ENCODE measurements around the gene E2F2.
"Not testable (repeated sequence)": the region's sequence is repeated elsewhere in the genome, so short reads cannot be mapped to it uniquely, and the experiment has no call there.

Gene E2F2

DNA sequence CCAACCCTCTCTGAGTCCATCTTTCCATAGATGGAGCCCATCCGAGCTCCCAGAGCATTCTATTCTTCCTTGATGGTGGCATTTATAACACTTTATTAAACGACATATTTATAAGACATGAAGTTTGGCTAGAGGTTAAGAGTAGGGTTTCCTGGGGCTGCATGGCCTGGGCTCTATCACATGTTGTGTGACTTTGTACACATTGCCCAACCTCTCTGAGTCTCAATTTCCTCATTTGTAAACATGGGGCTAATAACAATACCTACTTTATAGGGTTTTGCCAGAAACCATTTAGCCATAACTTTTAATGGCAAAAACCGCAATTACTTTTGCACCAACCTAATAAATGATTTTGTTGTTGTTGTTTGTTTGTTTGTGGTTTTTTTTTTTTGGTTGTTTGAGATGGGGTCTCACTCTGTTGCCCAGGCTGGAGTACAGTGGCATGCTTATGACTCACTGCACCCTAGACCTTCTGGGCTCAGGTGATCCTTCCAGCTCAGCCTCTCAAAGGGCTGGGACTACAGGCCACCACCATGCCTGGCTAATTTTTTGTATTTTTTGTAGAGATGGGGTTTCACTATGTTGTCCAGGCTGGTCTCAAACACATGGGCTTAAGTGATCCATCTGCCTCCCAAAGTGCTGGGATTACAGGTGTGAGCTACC is 33.1 kb downstream of the E2F2 start:
- Histone ChIP-seq H3K9me3 (ENCODE audit: control insufficient read depth, low read length) (no peaks in the 10 kb centered on the region), H3K27ac (ENCODE audit: insufficient read depth, low read depth, low read length, poor library complexity, severe bottlenecking) (no peak overlapping the region), H3K4me3 (ENCODE audit: insufficient read depth, low read depth, low read length) (no peak overlapping the region), H3K36me3 (ENCODE audit: control insufficient read depth, insufficient read depth, low read length) (no peaks in the 10 kb centered on the region), H3K4me1 (ENCODE audit: control insufficient read depth, insufficient read depth, low read length) (no peaks in the 10 kb centered on the region), H3K27me3 (ENCODE audit: control insufficient read depth, insufficient read depth, low read length, poor library complexity, severe bottlenecking) (no peaks in the 10 kb centered on the region)
- 90 to 96% methylated on average over 1 to 2 of the region's 3 CpGs for WGBS, 2 experiments

- Histone ChIP-seq H3K36me3 (ENCODE audit: control insufficient read depth, insufficient read depth, low read length) (no peaks in the 10 kb centered on the region), H3K4me1 (ENCODE audit: control insufficient read depth, insufficient read depth, low read length) (no peaks in the 10 kb centered on the region), H3K27me3 (ENCODE audit: control insufficient read depth, insufficient read depth, low read length, poor library complexity, severe bottlenecking) (no peaks in the 10 kb centered on the region), H3K27ac (ENCODE audit: insufficient read depth, low read depth, low read length, poor library complexity, severe bottlenecking) (no peak overlapping the region), H3K4me3 (ENCODE audit: insufficient read depth, low read depth, low read length) (no peak overlapping the region), H3K9me3 (ENCODE audit: control insufficient read depth, low read length) (no peaks in the 10 kb centered on the region)
- WGBS, 2 experiments, result 73 to 81% methylated on average over 7 of the region's 7 CpGs
These were observed 34.4 kb downstream of the E2F2 start for GRCh38 chr1:23496490-23497181.

DNA sequence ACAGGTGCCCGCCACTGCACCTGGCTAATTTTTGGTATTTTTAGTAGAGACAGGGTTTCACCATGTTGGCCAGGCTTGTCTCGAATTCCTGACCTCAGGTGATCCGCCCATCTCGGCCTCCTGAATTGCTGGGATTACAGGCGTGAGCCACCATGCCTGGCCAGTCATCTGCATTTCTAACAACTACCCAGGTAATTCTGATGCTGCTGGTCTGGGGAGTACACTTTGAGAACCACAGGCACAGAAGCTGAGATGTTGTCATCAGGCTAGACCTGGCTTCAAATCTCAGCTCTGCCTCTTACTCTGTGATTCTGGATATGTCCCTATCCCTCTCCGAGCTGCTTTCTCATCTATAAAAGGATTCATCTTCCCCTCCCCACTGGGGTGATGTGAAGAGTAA is 36.2 kb downstream of the E2F2 start:
- H3K4me3 ChIP-seq (ENCODE audit: insufficient read depth, low read depth, low read length); H3K27ac ChIP-seq (ENCODE audit: insufficient read depth, low read depth, low read length, poor library complexity, severe bottlenecking); H3K9me3 ChIP-seq (ENCODE audit: control insufficient read depth, low read length); H3K27me3 ChIP-seq (ENCODE audit: control insufficient read depth, insufficient read depth, low read length, poor library complexity, severe bottlenecking); H3K36me3 ChIP-seq (ENCODE audit: control insufficient read depth, insufficient read depth, low read length); H3K4me1 ChIP-seq (ENCODE audit: control insufficient read depth, insufficient read depth, low read length): not testable (repeated sequence)
- 87% methylated on average over 6 of the region's 6 CpGs for WGBS, 2 experiments

DNA sequence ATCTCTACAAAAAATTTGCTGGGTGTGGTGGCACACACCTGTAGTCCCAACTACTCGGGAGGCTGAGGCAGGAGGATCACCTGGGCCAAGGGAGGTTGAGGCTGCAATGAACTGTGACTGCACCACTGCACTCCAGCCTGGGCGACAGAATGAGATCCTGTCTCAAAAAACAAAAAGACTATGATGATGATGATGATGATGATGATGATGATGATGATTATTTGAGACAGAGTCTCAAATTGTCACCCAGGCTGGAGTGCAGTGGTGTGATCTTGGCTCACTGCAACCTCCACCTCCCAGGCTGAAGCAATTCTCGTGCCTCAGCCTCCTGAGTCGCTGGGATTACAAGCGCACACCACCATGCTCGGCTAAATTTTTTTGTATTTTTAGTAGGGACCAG is 38.3 kb downstream of the E2F2 start:
- H3K27ac ChIP-seq (ENCODE audit: insufficient read depth, low read depth, low read length, poor library complexity, severe bottlenecking); H3K9me3 ChIP-seq (ENCODE audit: control insufficient read depth, low read length); H3K4me1 ChIP-seq (ENCODE audit: control insufficient read depth, insufficient read depth, low read length); H3K36me3 ChIP-seq (ENCODE audit: control insufficient read depth, insufficient read depth, low read length); H3K4me3 ChIP-seq (ENCODE audit: insufficient read depth, low read depth, low read length); H3K27me3 ChIP-seq (ENCODE audit: control insufficient read depth, insufficient read depth, low read length, poor library complexity, severe bottlenecking): not testable (repeated sequence)
- 93 to 94% methylated on average over 6 of the region's 6 CpGs for WGBS, 2 experiments

GRCh38 chr1:23492132-23492720 is 38.8 kb downstream of the E2F2 start:
- no peaks in the 10 kb centered on the region for H3K9me3 ChIP-seq (ENCODE audit: control insufficient read depth, low read length)
- no peaks in the 10 kb centered on the region for H3K27me3 ChIP-seq (ENCODE audit: control insufficient read depth, insufficient read depth, low read length, poor library complexity, severe bottlenecking)
- H3K36me3 ChIP-seq (ENCODE audit: control insufficient read depth, insufficient read depth, low read length), result no peaks in the 10 kb centered on the region
- H3K27ac ChIP-seq (ENCODE audit: insufficient read depth, low read depth, low read length, poor library complexity, severe bottlenecking), result no peak overlapping the region
- WGBS, 2 experiments, result 88 to 90% methylated on average over 3 of the region's 3 CpGs
- H3K4me3 ChIP-seq (ENCODE audit: insufficient read depth, low read depth, low read length), result no peak overlapping the region
- no peaks in the 10 kb centered on the region for H3K4me1 ChIP-seq (ENCODE audit: control insufficient read depth, insufficient read depth, low read length)

- H3K27ac ChIP-seq (ENCODE audit: insufficient read depth, low read depth, low read length, poor library complexity, severe bottlenecking), result no peak overlapping the region
- peaks cover 4% of the 10 kb centered on the region for H3K4me1 ChIP-seq (ENCODE audit: control insufficient read depth, insufficient read depth, low read length)
- 64 to 68% methylated on average over 5 of the region's 5 CpGs for WGBS, 2 experiments
- H3K27me3 ChIP-seq (ENCODE audit: control insufficient read depth, insufficient read depth, low read length, poor library complexity, severe bottlenecking), result peaks cover 7% of the 10 kb centered on the region
- H3K36me3 ChIP-seq (ENCODE audit: control insufficient read depth, insufficient read depth, low read length), result no peaks in the 10 kb centered on the region
- H3K4me3 ChIP-seq (ENCODE audit: insufficient read depth, low read depth, low read length), result no peak overlapping the region
- H3K9me3 ChIP-seq (ENCODE audit: control insufficient read depth, low read length), result no peaks in the 10 kb centered on the region
These were observed 41.2 kb downstream of the E2F2 start for GRCh38 chr1:23489842-23490241.

DNA sequence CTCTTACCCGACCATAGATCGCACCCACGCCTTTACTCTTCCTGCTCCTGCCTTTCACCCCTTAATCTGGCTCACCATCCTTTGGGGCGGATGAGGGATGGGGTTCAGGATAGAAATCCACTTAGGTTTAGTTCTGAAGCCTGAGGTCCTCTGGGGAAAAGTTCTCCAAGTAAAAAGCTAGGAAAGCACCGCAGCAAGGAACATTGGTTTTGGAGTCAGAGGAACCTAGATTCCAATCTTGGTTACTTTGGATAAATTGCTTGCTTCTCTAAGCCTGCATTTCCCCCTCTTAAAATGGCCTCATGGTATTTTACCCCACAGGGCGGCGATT is 46.1 kb downstream of the E2F2 start:
- Histone ChIP-seq H3K9me3 (ENCODE audit: control insufficient read depth, low read length) (no peaks in the 10 kb centered on the region), H3K27me3 (ENCODE audit: control insufficient read depth, insufficient read depth, low read length, poor library complexity, severe bottlenecking) (peaks cover 25% of the 10 kb centered on the region), H3K4me3 (ENCODE audit: insufficient read depth, low read depth, low read length) (peak overlapping the region; percentile 38), H3K4me1 (ENCODE audit: control insufficient read depth, insufficient read depth, low read length) (peaks cover 13% of the 10 kb centered on the region), H3K27ac (ENCODE audit: insufficient read depth, low read depth, low read length, poor library complexity, severe bottlenecking) (no peak overlapping the region), H3K36me3 (ENCODE audit: control insufficient read depth, insufficient read depth, low read length) (no peaks in the 10 kb centered on the region)
- WGBS, 2 experiments, result 72 to 79% methylated on average over 7 of the region's 7 CpGs

DNA sequence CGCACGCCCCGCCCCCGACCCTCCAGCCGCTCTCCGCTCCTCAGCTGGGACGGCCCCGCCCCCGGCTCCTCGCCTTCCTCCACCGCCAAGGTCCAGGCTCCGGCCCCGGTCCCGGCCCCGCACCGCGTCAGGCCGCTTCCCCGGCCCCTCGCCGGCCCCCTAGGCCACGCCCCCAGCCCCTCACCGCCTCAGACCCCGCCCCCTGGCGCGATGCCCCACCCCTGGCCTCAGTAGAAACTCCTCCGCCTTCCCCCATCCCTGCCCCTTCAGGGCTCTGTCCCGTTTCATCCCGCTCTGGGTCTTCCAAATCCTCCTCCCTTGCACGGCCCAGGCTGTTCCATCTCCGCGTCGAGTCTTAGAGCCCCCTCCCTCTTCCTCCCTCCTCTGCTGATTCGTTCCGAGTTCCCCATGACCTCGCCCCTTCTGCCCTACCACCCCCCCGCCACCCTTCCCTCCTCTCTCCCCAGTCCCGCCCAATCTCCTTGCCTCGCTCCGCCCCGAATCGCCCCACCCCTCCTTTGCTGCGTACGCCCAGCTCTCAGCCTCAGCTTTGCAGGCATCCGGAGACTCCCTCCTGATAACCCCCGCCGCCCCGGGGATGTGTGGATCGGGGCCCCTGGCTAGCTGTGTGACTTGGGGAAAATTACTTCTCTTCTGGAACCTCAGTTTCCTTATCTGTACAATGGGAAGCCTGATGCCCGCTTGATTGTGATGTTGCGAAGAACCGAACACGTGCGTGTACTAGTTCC is 46.6 kb downstream of the E2F2 start:
- WGBS, 2 experiments, result 5 to 6% methylated on average over 54 of the region's 54 CpGs
- peaks cover 13% of the 10 kb centered on the region for H3K4me1 ChIP-seq (ENCODE audit: control insufficient read depth, insufficient read depth, low read length)
- H3K27me3 ChIP-seq (ENCODE audit: control insufficient read depth, insufficient read depth, low read length, poor library complexity, severe bottlenecking), result peaks cover 25% of the 10 kb centered on the region
- no peak overlapping the region for H3K27ac ChIP-seq (ENCODE audit: insufficient read depth, low read depth, low read length, poor library complexity, severe bottlenecking)
- peak overlapping the region; percentile 38 for H3K4me3 ChIP-seq (ENCODE audit: insufficient read depth, low read depth, low read length)
- no peaks in the 10 kb centered on the region for H3K9me3 ChIP-seq (ENCODE audit: control insufficient read depth, low read length)
- H3K36me3 ChIP-seq (ENCODE audit: control insufficient read depth, insufficient read depth, low read length), result no peaks in the 10 kb centered on the region

DNA sequence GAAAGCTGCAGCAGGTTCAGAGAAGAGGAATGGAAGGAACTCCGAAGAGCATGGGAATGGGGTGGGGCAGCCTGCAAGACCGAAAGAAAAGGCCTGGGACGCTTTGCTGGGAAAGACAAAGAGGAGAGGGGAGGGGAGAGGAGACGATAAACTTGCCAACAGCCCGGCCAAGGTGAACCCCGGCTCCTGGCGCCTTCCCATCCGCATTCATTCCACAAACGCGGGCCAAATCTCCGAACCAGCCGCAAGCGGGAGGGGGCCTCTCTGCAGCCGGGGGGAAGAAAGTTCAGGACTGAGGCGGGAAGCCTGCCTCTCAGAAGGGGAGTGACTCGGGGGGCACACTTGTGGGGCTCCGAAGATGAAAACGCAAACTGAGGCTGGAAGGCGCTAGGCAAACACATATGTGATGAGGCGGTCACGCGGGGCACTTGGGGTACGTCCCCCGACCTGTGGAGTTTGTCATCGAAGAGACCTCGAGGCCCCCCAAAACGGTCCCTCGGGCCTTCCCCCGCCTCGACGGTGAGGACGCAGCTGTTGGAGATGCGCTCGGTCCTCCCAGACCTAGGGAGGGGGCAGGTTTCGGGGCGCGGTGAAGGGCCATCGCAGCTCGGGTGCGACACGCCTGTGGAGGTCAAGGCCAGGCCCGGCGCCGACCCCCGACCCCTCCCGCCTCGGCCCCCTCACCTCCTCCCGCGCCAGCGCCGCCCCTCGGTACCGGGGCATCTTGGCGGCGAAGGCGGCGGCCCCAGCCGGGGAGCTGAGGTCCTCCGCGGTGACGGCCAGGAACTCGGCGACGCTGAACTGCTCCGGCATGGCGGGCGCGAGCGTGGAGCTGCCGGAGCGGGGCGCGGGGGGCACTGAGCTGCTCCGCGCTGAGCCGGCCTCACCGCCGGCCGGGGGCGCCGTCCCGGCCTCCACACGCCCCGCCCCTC is 47.4 kb downstream of the E2F2 start, which contains the start of gene ASAP3:
TSS of gene ASAP3 (minus strand) at position 859 of the 932 bp plus-strand sequence. CDS start at position 813, 46 bp downstream.
- peaks cover 25% of the 10 kb centered on the region for H3K27me3 ChIP-seq (ENCODE audit: control insufficient read depth, insufficient read depth, low read length, poor library complexity, severe bottlenecking)
- 1% methylated on average over 84 of the region's 84 CpGs for WGBS, 2 experiments
- peak within 1 kb of the TSS; percentile 57 for H3K4me3 ChIP-seq (ENCODE audit: insufficient read depth, low read depth, low read length)
- H3K36me3 ChIP-seq (ENCODE audit: control insufficient read depth, insufficient read depth, low read length), result no peaks in the 10 kb centered on the region
- no peak within 1 kb of the TSS for H3K27ac ChIP-seq (ENCODE audit: insufficient read depth, low read depth, low read length, poor library complexity, severe bottlenecking)
- peaks cover 13% of the 10 kb centered on the region for H3K4me1 ChIP-seq (ENCODE audit: control insufficient read depth, insufficient read depth, low read length)
- no peaks in the 10 kb centered on the region for H3K9me3 ChIP-seq (ENCODE audit: control insufficient read depth, low read length)
